Measurements from ENCODE around the gene ERGIC3.

ERGIC3 gene

DNA sequence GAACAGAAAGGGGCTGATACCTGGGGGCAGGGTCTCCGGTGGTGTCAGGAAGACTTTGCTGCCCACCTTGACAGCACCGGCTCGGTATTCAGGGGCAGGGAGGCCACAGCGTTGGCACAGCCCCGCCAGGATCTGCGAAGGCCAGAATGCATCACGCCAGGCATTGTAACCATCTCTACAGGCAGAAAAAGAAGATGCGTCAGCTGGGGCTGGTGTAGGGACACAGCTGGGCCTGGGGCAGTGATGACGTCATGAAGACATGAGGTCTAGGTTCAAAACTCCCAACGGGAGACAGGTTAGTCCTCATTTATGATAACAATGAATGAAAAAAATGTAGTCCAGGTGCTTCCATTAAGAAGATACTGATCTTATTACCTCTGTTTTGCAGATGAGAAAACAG lies 22.0 kb downstream of the ERGIC3 start:
- no peak for DNase-seq

GRCh38 chr20:35564905-35565304 lies 23.0 kb downstream of the ERGIC3 start:
- DNase-seq = no peak

DNA sequence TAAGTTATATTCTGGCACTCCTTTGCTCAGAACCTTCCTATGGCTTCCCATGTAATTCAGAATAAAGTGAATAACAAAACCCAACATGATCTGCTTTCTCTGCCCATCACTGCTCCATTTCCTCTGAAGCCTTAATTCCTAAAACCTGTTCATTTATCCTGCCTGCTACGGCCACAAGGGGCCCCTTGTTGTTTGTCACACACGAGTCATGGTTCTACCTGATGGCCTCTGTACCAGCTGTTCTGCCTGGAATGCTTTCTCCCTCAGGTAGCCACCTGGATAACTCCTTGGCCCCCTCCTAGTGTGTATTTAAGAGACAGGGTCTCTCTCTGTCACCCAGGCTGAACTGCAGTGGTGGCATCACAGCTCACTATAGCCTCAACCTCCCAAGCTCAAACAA lies 26.8 kb downstream of the ERGIC3 start:
- DNase-seq = no peak

DNA sequence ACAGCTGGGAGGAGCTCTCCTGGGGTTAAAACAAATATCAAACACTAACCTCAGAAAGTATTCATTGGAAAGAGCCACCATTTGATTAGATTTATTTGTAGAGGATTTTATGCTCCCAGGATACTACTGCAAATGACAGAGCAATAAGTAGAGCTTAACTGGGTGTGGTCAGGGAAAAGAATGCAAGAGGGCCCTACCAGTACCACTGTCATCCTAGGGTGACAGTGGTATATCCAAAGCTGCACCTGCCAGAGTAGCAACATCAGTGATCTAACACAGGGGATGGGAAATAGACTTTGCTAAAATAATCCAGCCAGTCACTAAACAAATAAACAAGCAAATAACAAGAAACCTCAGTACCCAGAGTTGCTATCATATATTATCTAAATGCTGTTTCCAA lies 29.7 kb downstream of the ERGIC3 start:
- DNase-seq = no peak

- no peak for DNase-seq
Measured at GRCh38 chr20:35572838-35573237, 31.0 kb downstream of the ERGIC3 start.

- DNase-seq = no peak
Measured at GRCh38 chr20:35575958-35576357, 34.1 kb downstream of the ERGIC3 start.

GRCh38 chr20:35576816-35577215 lies 34.9 kb downstream of the ERGIC3 start:
- DNase-seq = no peak

- DNase-seq = no peak
Measured at GRCh38 chr20:35578469-35578868, 36.6 kb downstream of the ERGIC3 start.

GRCh38 chr20:35579196-35579595 lies 37.3 kb downstream of the ERGIC3 start:
- DNase-seq = no peak

DNA sequence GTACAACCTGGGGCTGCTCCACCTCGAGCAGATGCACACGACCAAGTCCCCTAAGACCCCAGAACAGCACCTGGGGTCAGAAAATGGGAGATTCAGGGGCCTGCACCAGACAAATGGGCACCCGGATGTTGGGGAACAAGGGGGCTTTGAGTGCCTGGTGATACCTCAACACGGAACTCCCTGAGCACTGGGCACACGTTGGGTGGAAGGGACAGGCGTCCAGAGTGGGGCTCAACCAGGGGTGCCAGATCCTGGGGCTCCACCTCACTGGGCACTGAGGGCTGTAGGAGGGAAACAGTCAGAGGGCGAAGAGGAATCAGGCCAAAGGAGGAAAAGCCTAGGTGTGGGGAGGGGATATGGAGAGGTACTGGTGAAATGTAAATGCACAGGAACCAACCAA lies 40.3 kb downstream of the ERGIC3 start:
- no peak for DNase-seq

GRCh38 chr20:35582741-35583404 lies 41.0 kb downstream of the ERGIC3 start:
- no peak for DNase-seq

DNA sequence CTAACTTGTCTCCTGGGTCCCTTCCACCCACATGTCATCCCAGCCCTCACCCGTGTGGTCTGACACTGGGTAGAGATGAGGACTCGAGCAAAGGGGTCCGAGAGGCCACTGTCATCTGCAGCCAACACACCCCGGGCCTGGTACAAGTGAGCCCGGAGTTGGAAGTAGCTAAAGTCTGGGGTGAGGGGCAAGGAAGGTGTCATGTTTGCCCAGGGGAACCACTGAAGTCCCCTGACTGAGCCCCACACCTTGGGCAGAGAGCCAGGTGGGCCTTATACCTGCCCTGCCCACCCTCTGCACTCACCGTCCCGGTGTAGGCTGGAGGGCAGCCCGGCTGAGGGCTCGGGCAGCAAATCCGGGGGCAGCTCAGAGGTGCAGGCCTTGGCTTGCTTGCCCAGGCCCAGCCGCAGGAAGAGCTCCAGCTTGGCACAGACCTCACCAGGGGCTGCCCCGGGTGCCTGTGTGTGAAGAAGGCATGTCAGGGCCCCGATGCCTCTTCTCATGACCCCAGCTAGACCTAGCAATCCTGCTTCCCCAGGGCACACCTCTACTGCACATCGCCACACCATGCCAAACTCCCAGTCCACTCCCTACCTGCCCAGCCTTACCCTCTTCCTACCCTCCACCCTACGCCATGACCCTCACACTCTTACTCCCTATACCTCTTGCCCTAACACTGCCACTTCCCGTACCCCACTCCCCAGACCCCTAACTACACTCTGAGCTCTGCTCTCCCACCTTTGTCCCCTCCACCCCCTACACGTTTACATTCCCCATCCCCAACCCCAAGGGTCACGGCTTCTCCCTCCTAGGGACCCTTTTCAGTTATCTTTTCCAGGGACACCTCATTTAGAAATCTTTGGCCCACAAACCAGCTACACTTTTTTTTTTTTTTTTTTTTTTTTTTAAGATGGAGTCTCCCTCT lies 42.0 kb downstream of the ERGIC3 start:
- DNase-seq = no peak

- DNase-seq = no peak
Measured at GRCh38 chr20:35586751-35587425, 45.0 kb downstream of the ERGIC3 start.

DNA sequence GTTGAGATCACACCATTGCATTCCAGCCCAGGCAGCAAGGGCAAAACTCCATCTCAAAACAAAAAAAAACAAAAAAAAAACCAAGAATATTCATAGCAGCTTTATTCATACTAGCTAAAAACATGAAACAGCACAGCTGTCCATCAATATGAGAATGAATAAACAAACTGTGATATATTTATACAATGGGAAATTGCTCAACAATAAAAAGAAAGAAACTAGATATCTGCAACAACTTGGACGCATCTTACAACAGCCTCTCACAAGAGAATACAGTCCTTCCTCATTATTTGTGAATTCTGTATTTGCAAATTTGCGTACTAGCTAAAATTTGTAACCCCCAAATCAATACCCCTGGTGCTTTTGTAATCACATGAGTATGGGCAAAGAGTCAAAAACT lies 45.6 kb downstream of the ERGIC3 start:
- no peak for DNase-seq

- no peak for DNase-seq
Measured at GRCh38 chr20:35588397-35588796, 46.5 kb downstream of the ERGIC3 start.

GRCh38 chr20:35592339-35592974 lies 50.6 kb downstream of the ERGIC3 start:
- DNase-seq = no peak

- DNase-seq = no peak
Measured at GRCh38 chr20:35595456-35595855, 53.6 kb downstream of the ERGIC3 start.

DNA sequence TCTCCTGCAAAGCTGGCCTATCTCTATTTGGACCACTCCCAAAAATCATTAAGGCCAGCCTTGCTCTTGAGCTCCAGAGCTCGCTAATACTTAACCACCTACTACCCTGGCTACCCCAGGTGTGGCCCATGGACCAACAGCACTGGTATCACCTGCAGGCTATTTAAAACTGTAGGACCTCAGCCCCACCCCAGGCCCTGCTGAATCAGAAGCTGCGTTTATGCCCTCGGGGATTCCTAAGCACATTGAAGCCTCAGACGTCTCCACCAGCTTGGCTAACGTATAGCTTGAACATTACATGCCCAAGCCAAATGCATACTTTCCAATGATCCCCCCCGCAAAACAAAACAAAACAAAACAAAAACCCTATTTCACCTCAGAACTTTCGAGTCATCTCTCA lies 54.0 kb downstream of the ERGIC3 start:
- no peak for DNase-seq

GRCh38 chr20:35597186-35597585 lies 55.3 kb downstream of the ERGIC3 start:
- DNase-seq = no peak

DNA sequence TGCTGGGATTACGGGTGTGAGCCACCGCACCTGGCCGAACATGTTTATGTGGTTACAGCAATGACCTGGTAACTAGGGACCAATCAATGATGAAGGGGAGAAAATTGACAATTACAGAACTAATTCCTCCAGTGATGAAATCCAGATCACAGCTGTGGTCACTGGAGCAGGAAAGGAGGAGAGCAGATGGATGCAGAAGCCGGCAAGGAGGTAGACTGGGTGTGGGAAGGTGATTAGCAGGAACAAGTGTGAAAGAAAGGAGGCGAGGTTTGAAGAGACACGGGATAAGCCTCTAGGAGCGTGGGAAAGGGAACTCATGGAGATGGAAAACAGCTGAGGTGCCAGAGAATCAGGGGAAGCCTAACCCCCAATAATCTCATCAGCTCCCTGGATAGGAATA lies 56.6 kb downstream of the ERGIC3 start:
- DNase-seq = no peak

DNA sequence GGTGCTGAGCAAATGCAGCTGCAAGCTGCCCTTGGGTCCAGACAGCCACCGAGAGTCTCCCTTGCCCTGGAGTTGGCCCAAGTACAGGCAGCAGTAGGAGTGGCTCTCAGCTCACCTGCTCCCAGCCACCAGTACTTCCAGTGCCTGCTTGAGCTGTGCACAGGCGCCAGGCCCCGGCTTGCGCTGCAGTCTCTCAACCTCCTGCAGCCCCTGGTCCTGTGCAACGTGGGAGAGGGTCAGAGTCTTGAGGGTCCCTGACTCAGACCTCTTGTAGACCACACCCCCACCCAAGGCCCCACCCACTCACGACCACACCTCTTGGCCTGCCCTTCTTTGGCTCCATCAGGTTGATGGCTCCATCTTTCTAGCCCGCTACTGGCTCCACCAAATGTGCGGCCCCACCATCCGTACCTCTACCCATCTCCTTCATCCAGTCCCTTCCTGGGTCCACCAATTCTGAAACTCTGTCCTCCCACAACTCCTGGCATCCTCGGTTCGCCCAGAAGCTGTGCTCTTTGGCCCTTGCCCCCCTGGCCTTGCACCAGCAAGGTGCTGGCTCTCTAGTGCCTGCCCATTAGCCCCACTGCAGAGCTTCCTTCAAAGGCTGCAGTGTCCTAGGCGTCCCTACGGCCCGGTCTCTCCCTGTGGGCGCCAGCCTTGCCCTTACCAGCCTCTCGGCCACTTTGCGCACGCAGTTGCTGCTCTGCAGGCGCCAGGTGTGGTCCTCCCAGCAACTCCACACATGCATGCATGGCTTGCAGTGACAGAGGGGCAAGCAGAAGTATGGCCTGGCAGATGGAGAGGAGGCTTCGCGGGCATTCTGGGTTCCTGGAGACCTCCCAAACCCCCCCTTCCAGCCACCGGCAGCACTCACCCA lies 57.3 kb downstream of the ERGIC3 start:
- no peak for DNase-seq

- no peak for DNase-seq
Measured at GRCh38 chr20:35599776-35600120, 57.9 kb downstream of the ERGIC3 start.
